Body of pancreas (tissue), 4 donors: ENCODE results near the gene CLASP1. TPM values are rescaled to one million over a fixed set of nuclear protein-coding genes. Genes with fewer than 3 reads are reported as not detected.
"Not testable (repeated sequence)": the region's sequence is repeated elsewhere in the genome, so short reads cannot be mapped to it uniquely, and the experiment has no call there.

Source experiments
- ATAC-seq: fragments of 150-250 bp; one replicate; pipeline ENCODE4 v1.9.1; 2016
- DNase-seq, 4 donors: peaks; one replicate each; pipeline ENCODE4 v3.0.0-alpha.2; 2019
- H3K27ac ChIP-seq, 4 donors: fragments of 200-600 bp; sonication (generic); 1 replicate in 3 of 4; 2 replicates in 1 of 4; pipeline versions ENCODE4 v1.5.1 to v1.6.1; 2016 to 2019; ENCODE audit warnings: mild to moderate bottlenecking in 1 of 4, mixed read lengths in 1 of 4, moderate library complexity in 1 of 4
- H3K27me3 ChIP-seq, 2 donors: fragments of 200-600 bp; sonication (generic); one replicate each; pipeline ENCODE4 v1.6.0; 2016; ENCODE audit warnings: mild to moderate bottlenecking in 1 of 2
- H3K36me3 ChIP-seq, 2 donors: fragments of 200-600 bp; sonication (generic); replicated peaks in 1 of 2; 2 replicates each; pipeline ENCODE4 v1.5.1; 2016; ENCODE audit warnings: low read depth in 2 of 2; ENCODE audit not compliant: insufficient read depth in 1 of 2
- H3K4me1 ChIP-seq: fragments of 200-600 bp; sonication (generic); one replicate; pipeline ENCODE4 v1.6.0; 2016
- H3K4me3 ChIP-seq, 2 donors: fragments of 200-600 bp; sonication (generic); 1 replicate in 1 of 2; 2 replicates in 1 of 2; pipeline ENCODE4 v1.5.1; 2016 to 2019
- H3K9me3 ChIP-seq, 3 donors: fragments of 200-600 bp; sonication (generic); 1 replicate in 2 of 3; 2 replicates in 1 of 3; pipeline ENCODE4 v1.5.1; 2016
- POLR2A ChIP-seq, 3 donors: fragments of 450-650 bp; IDR thresholded peaks; one replicate each; pipeline ENCODE4 v1.6.1; 2016; ENCODE audit warnings: antibody characterized with exemption in 3 of 3, mild to moderate bottlenecking in 2 of 3
- WGBS, 2 donors: methylation state at CpG; one replicate each; pipeline ENCODE4 v1.1.5; 2017; 5-methylcytosine and 5-hydroxymethylcytosine counted together
- intact Hi-C: fragments of 100-400 bp; cut with DNase I; formaldehyde crosslinking; loops from one replicate; pipeline ENCODE4 v1.15.1; 2023
- total RNA-seq, 2 donors: library from RNA; depleted of rRNA; stranded (reverse); fragments of >200 nt; gene quantifications; one replicate each; pipeline ENCODE4 v1.1.0, GENCODE V29; 2016
- TF ChIP-seq, protein P1 (sequence below), 7 experiments: fragments of 450-650 bp in 4 of 7; fragments of 200-600 bp in 3 of 7; sonication (generic) in 3 of 7; IDR thresholded peaks; one replicate each; pipeline ENCODE4 v1.5.1; 2016 to 2019; ENCODE audit warnings: antibody characterized with exemption in 7 of 7

Gene CLASP1
- total RNA-seq, 2 donors from 2014 or later: 28.5 to 44.2 TPM

DNA sequence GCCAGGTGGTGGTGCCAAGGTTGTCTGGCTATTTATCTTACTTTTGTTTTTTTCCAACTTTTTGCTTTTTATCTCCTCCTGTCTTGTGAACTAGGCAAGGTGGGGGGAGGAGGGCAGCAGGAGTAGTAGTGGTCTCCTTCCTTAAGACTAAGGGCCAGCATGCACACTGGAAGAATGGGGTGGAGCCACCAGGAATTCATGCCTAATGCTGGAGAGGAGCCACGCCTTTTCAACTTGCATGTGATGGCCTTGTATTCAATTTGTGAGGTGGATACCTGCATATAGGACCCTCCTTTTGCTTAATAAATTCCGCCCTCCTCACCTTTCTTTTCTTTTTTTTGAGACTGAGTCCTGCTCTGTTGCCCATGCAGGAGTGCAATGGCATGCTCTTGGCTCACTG, 37.6 kb upstream of the CLASP1 start:
- TF ChIP-seq, protein P1, sequence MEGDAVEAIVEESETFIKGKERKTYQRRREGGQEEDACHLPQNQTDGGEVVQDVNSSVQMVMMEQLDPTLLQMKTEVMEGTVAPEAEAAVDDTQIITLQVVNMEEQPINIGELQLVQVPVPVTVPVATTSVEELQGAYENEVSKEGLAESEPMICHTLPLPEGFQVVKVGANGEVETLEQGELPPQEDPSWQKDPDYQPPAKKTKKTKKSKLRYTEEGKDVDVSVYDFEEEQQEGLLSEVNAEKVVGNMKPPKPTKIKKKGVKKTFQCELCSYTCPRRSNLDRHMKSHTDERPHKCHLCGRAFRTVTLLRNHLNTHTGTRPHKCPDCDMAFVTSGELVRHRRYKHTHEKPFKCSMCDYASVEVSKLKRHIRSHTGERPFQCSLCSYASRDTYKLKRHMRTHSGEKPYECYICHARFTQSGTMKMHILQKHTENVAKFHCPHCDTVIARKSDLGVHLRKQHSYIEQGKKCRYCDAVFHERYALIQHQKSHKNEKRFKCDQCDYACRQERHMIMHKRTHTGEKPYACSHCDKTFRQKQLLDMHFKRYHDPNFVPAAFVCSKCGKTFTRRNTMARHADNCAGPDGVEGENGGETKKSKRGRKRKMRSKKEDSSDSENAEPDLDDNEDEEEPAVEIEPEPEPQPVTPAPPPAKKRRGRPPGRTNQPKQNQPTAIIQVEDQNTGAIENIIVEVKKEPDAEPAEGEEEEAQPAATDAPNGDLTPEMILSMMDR (IDR thresholded peaks at IDR 0.05): no peak
- TF ChIP-seq POLR2A (IDR thresholded peaks at IDR 0.05): no peak
- 81 to 95% methylated on average over 2 of the region's 2 CpGs for WGBS, 2 donors

DNA sequence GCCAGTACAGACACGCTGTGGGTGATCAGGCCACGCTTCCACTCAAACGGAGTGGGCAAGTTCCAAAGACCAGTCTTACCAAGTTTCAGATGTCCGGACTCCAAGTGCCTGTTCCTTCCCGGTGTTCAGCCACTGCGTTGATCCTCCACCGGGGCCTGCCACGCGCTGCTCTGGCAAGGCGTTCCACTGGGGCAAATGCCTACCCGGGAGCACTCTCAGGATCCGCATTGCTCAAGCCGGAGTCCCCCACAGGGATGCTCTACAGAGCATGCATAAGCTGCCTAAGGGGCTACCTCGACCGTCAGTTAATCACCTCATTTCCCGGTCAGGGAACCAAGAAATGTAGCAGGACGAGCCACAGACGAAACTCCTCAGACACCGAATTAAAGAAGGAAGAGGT, 37.0 kb upstream of the CLASP1 start:
- ATAC-seq: no peak
- no peaks in the 10 kb centered on the region for H3K27me3 ChIP-seq
- TF ChIP-seq, protein P1 (IDR thresholded peaks at IDR 0.05): no peak
- TF ChIP-seq POLR2A (IDR thresholded peaks at IDR 0.05): no peak
- intact Hi-C loops: no loop called here
- no peak for DNase-seq
- no peaks in the 10 kb centered on the region for H3K36me3 ChIP-seq
- H3K4me1 ChIP-seq: peaks cover 11% of the 10 kb centered on the region
- WGBS, 2 donors: 84 to 87% methylated on average over 19 of the region's 19 CpGs
- H3K9me3 ChIP-seq: peaks cover 0 to 16% (median 0%) of the 10 kb centered on the region in 3 donors
- no peak overlapping the region for H3K4me3 ChIP-seq
- H3K27ac ChIP-seq: no peak overlapping the region

More for the DNA sequence above, 37.6 kb upstream of the CLASP1 start:
- Histone ChIP-seq H3K27me3 (no peaks in the 10 kb centered on the region), H3K36me3 (no peaks in the 10 kb centered on the region), H3K4me1 (peaks cover 11% of the 10 kb centered on the region), H3K4me3 (no peak overlapping the region), H3K27ac (no peak overlapping the region), H3K9me3 (peaks cover 0 to 11% (median 0%) of the 10 kb centered on the region in 3 donors)
- intact Hi-C loops: no loop called here
- no peak for ATAC-seq
- no peak for DNase-seq

DNA sequence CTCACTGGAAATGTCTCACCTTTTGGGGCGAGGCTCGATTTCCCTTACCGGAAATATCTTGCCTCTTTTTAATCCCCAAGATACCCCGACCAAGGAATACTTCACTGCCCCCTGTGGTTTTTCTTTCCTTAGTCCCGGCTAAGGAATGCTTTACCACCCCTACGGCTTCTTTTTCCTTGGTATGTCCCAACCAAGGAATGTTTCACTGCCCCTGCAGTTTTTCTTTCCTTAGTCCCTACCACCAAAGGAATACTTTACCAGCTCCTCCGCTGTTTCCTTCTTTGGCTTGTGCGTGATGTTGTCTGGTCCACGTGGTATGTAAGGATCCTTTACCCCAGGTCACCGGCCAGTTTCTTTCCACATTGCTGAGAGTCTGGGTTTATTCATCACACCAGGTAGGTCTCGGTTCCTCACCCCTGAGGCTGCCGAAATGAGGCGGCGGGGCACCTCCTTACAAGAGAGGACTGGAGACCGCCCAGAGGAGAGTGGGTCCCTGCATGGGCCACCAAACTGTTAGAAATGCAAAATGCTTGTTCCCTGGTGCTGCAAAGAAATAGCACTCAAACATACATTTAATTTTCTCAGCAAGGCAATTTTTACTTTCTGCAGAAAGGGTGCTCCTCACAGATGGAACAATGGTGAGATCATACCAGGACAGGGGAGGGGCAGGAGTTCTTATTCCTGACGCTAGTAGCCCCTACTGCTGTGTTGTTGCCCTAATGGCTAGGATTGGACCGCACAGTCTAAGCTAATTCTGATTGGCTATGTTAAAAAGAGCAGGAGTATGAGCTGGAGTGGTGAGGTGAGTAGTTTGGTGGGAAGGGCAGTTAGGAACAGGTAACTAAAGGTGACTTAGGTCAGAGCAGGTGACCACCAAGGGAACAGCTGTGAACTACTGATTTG, 33.4 kb upstream of the CLASP1 start:
- ATAC-seq (no peak), DNase-seq (no peak)
- TF ChIP-seq POLR2A (IDR thresholded peaks at IDR 0.05): no peak
- TF ChIP-seq, protein P1 (IDR thresholded peaks at IDR 0.05): no peak
- Histone ChIP-seq H3K27ac (no peak overlapping the region), H3K4me3 (no peak overlapping the region), H3K27me3 (no peaks in the 10 kb centered on the region), H3K36me3 (no peaks in the 10 kb centered on the region), H3K9me3 (peaks cover 0 to 18% (median 0%) of the 10 kb centered on the region in 3 donors), H3K4me1 (no peaks in the 10 kb centered on the region)
- intact Hi-C loops: no loop called here
- WGBS, 2 donors: 76 to 93% methylated on average over 17 of the region's 17 CpGs

DNA sequence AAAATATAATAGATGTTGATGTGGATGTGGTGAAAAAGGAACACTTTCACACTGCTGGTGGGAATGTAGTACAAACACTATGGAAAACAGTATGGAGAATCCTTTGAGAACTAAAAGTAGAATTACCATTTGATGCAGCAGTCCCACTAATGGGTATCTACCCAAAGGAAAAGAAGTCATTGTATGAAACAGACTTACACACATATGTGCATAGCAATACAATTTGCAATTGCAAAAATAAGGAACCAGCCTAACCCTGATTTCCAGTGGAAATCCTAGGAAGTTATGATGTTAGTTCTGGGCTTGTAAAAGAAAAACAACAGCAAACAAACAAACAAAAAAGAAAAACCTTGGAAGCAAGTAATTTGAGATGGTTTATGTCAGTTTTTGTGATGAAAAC, 28.6 kb upstream of the CLASP1 start:
- no peak overlapping the region for H3K4me3 ChIP-seq
- TF ChIP-seq POLR2A (IDR thresholded peaks at IDR 0.05): no peak
- TF ChIP-seq, protein P1 (IDR thresholded peaks at IDR 0.05): no peak
- H3K4me1 ChIP-seq: no peaks in the 10 kb centered on the region
- no peak overlapping the region for H3K27ac ChIP-seq
- no peaks in the 10 kb centered on the region for H3K36me3 ChIP-seq
- H3K9me3 ChIP-seq: peaks cover 0 to 23% (median 0%) of the 10 kb centered on the region in 3 donors
- DNase-seq (no peak), ATAC-seq (no peak)
- intact Hi-C loops: no loop called here
- H3K27me3 ChIP-seq: no peaks in the 10 kb centered on the region

DNA sequence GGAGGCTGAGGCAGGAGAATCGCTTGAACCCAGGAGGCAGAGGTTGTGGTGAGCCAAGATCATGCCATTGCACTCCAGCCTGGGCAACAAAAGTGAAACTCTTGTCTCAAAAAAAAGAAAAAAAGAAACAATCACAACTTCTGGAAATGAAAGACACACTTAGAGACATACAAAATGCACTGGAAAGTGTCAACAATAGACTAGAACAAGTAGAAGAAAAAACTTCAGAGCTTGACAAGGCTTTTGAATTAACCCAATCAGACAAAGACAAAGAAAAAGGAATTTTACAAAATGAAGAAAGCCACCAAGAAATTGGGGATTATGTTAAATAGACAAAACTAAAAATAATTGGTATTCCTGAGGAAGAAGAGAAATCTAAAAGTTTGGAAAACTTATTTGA, 22.4 kb upstream of the CLASP1 start:
- H3K9me3 ChIP-seq: not testable (repeated sequence)

More for the DNA sequence above, 22.4 kb upstream of the CLASP1 start:
- H3K27me3 ChIP-seq, H3K4me3 ChIP-seq, intact Hi-C loops, ATAC-seq, DNase-seq, H3K27ac ChIP-seq, H3K36me3 ChIP-seq, H3K4me1 ChIP-seq: not testable (repeated sequence)
- 82 to 100% methylated on average over 1 of the region's 1 CpG for WGBS, 2 donors
